Ectodermal cell (in vitro differentiated cells): ENCODE data around the gene RNF123.

ENCODE experiments used
- H3K27ac ChIP-seq: 2 replicates; pipeline ENCODE4 v1.7.0; 2013; ENCODE audit warnings: mild to moderate bottlenecking, low read depth, low read length; ENCODE audit not compliant: insufficient read depth, poor library complexity, severe bottlenecking
- H3K27me3 ChIP-seq: 2 replicates; pipeline ENCODE4 v1.7.0; 2013; ENCODE audit warnings: mild to moderate bottlenecking, low read length; ENCODE audit not compliant: insufficient read depth, control insufficient read depth, poor library complexity, severe bottlenecking
- H3K36me3 ChIP-seq: one replicate; pipeline ENCODE4 v1.7.0; 2013; ENCODE audit warnings: low read length; ENCODE audit not compliant: control insufficient read depth, insufficient read depth
- H3K4me1 ChIP-seq: one replicate; pipeline ENCODE4 v1.7.0; 2013; ENCODE audit warnings: low read length; ENCODE audit not compliant: control insufficient read depth, insufficient read depth
- H3K4me3 ChIP-seq: 2 replicates; pipeline ENCODE4 v1.7.0; 2013; ENCODE audit warnings: low read depth, low read length, control low read depth; ENCODE audit not compliant: insufficient read depth
- H3K9me3 ChIP-seq: 2 replicates; pipeline ENCODE4 v1.7.0; 2013; ENCODE audit warnings: mild to moderate bottlenecking, low read length, moderate library complexity; ENCODE audit not compliant: control insufficient read depth
- WGBS, 2 experiments: methylation state at CpG; one replicate each; pipeline ENCODE4 v1.1.7; 2013; ENCODE audit warnings: missing lambda C conversion rate in 2 of 2; 5-methylcytosine and 5-hydroxymethylcytosine counted together

Gene RNF123

DNA sequence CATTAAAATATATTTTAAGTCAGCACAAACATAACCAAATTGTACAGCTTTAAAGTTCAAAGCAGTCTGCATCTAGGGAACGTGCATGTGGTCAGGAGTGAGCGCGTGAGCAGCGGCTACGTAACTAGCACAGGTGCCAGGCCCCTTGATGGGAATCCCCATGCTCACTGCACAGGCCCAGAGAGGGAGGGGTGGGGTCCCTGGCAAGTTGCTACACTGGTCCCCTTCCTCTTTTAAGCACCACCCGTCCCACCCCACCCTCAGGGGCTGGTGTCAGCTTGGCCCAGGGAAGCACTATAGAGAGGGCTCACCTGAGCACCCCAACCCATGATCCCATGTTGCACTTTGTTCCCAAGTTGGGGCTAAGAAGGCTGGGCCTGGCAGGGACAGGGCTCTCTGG lies 35.2 kb downstream of the RNF123 start:
- Histone ChIP-seq H3K27ac (peak overlapping the region; percentile 87), H3K4me3 (peak overlapping the region; percentile 100), H3K9me3 (no peaks in the 10 kb centered on the region), H3K4me1 (peaks cover 6% of the 10 kb centered on the region), H3K36me3 (peaks cover 11% of the 10 kb centered on the region), H3K27me3 (no peaks in the 10 kb centered on the region)
- WGBS, 2 experiments: 60 to 62% methylated on average over 6 of the region's 6 CpGs

DNA sequence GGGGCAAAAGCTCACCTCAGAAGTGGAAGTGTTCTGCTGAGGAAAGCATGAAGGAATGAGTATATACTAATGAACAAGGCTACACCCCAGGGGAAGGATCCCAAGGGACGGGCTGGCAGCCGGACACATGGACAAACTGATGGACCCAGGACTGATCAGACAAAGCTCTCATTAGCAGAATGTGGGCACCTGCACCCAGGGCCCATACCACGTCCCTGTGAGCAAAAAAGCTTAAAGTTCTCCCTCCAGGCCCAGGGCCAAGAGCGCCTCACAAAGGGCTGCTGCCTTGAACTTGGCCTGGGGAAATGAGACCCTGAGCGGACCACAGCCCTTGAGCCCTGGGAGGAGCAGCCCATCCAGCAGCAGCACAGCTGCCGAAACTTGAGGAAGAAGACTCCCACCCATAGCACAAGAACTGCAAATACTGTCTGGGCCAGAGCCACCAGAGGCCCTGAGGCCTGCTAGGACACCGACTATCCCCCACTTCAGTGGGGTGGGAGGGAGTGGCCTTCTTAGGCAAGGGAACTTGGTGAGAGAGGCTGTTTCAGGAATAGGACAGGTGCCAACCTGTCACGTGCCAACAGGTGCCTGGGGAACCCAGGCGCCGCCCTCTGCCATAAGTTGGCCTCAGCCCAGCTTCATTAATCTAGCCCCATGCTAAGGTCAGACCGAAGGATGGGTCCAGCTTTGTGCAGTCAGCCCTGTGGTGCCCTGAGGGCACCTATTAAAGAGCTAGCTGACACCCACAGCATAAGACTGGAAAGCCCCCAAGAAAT lies 36.7 kb downstream of the RNF123 start:
- no peak overlapping the region for H3K4me3 ChIP-seq
- WGBS, 2 experiments: 94 to 95% methylated on average over 11 of the region's 11 CpGs

DNA sequence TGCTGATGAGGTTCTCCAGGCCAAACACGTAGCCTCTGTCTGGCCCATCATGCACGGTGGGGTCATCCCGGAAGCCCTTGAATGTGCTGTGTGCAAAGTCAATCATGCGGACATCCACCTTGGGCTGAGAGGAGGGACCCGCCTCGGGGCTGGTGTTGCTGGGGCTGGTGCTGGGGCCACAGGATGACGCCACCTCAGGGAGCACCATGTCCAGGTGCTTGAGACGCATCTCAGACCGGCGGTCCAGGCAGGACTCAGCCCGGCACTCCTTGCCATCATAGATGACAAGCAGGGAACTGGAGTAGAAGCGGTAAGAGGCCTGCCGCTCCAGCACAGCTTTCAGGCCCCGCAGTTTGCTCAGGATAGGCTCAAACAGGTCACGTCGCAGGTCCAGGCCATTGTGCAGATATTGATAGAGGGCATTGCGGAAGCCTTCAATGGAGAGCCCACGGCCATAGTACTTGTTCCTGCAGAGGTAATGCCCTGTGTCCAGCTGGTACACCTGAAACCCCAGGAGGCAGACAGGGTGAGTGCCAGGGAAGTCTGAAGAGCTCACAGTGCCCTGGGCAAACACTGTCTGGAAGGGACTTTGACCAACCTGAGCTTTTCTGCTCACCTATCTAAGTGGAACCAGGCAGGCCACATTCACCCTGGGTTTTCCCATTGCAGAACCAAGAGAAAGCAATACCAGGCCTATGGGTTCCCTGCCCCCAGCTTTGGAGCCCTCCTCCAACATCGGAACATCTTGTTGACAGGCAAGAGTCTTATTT lies 38.0 kb downstream of the RNF123 start:
- Histone ChIP-seq H3K36me3 (peaks cover 22% of the 10 kb centered on the region), H3K27me3 (no peaks in the 10 kb centered on the region), H3K9me3 (no peaks in the 10 kb centered on the region), H3K4me1 (peaks cover 6% of the 10 kb centered on the region), H3K4me3 (no peak overlapping the region), H3K27ac (no peak overlapping the region)
- WGBS, 2 experiments: 96 to 97% methylated on average over 19 of the region's 19 CpGs

More for the DNA sequence above, 36.7 kb downstream of the RNF123 start:
- Histone ChIP-seq H3K4me1 (peaks cover 6% of the 10 kb centered on the region), H3K27me3 (no peaks in the 10 kb centered on the region), H3K9me3 (no peaks in the 10 kb centered on the region), H3K36me3 (peaks cover 13% of the 10 kb centered on the region), H3K27ac (no peak overlapping the region)

DNA sequence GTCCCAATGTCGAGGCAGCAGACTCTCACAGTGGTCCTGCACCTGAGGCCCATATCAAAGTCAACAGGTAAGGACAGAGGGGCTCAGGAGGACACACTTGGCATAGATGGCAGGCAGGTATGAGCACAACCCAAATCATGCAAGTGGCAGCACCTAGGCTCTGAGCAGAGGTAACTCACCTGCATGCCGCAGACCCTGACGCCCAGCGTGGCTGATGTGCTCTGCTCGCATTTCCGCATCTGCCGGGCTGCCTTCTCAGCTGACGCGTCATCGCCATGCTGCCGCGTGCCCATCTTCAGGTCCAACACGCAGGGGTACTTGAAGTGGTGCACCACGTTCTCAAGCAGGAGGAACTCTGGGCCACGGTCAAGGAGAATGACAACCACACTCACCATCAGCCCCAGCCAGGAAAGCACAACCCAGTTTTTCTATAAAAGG lies 38.6 kb downstream of the RNF123 start:
- Histone ChIP-seq H3K4me3 (no peak overlapping the region), H3K4me1 (peaks cover 3% of the 10 kb centered on the region), H3K36me3 (peaks cover 23% of the 10 kb centered on the region), H3K9me3 (no peaks in the 10 kb centered on the region), H3K27ac (no peak overlapping the region), H3K27me3 (no peaks in the 10 kb centered on the region)
- 97% methylated on average over 15 of the region's 15 CpGs for WGBS, 2 experiments

DNA sequence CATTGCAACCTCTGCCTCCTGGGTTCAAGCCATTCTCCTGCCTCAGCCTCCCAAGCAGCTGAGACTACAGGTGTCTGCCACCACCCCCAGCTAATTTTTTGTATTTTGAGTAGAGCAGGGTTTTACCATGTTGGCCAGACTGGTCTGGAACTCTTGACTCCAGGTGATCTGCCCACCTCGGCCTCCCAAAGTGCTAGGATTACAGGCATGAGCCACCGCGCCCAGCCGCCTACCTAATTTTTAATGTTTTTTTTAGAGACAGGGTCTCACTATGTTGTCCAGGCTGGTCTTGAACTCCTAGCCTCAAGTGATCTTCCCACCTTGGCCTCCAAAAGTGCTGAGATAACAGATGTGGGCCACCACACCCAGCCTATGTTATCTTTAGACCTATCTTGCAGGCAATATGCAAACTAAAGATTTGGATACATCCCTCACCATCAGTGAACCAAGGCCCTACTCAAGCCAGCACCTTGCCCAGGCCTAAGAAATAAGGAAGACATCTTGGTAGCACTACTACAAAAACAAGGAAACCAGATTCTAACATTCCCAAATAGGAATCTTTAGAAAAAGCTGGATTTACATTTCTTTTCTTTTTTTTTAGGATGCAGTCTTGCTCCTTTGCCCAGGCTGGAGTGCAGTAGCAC lies 40.7 kb downstream of the RNF123 start:
- H3K4me1 ChIP-seq: no peaks in the 10 kb centered on the region
- H3K27me3 ChIP-seq: no peaks in the 10 kb centered on the region
- H3K36me3 ChIP-seq: peaks cover 27% of the 10 kb centered on the region
- no peaks in the 10 kb centered on the region for H3K9me3 ChIP-seq
- H3K4me3 ChIP-seq: no peak overlapping the region
- WGBS, 2 experiments: 93 to 94% methylated on average over 4 of the region's 4 CpGs
- no peak overlapping the region for H3K27ac ChIP-seq

GRCh38 chr3:49732597-49732996 lies 43.2 kb downstream of the RNF123 start:
- no peak overlapping the region for H3K27ac ChIP-seq
- H3K9me3 ChIP-seq: no peaks in the 10 kb centered on the region
- 94 to 95% methylated on average over 11 of the region's 11 CpGs for WGBS, 2 experiments
- H3K27me3 ChIP-seq: no peaks in the 10 kb centered on the region
- H3K4me1 ChIP-seq: no peaks in the 10 kb centered on the region
- no peak overlapping the region for H3K4me3 ChIP-seq
- peaks cover 30% of the 10 kb centered on the region for H3K36me3 ChIP-seq

DNA sequence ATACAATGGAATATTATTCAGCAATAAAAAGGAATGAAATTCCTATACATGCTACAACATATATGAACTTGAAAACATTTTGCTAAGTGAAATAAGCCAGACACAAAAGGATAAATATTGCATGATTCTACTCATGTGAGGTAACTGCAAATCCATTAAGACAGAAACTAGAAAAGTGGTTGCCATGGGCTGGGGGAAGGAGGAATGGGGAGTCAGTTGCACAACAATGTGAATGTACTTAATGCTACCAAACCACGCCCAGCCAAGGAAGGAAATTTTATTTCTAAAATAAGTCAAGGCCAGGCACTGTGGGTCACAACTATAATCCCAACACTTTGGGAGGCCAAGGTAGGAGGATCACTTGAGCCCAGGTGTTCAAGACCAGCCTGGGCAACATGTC lies 44.2 kb downstream of the RNF123 start:
- Histone ChIP-seq H3K27me3 (no peaks in the 10 kb centered on the region), H3K36me3 (peaks cover 33% of the 10 kb centered on the region), H3K4me3 (no peak overlapping the region), H3K27ac (no peak overlapping the region), H3K4me1 (no peaks in the 10 kb centered on the region), H3K9me3 (no peaks in the 10 kb centered on the region)
- WGBS, 2 experiments: 96 to 100% methylated on average over 1 of the region's 1 CpG

GRCh38 chr3:49734752-49735151 lies 45.4 kb downstream of the RNF123 start:
- Histone ChIP-seq H3K4me1 (no peaks in the 10 kb centered on the region), H3K9me3 (no peaks in the 10 kb centered on the region), H3K4me3 (no peak overlapping the region), H3K36me3 (peaks cover 35% of the 10 kb centered on the region), H3K27ac (no peak overlapping the region), H3K27me3 (no peaks in the 10 kb centered on the region)
- 96 to 99% methylated on average over 6 of the region's 6 CpGs for WGBS, 2 experiments

DNA sequence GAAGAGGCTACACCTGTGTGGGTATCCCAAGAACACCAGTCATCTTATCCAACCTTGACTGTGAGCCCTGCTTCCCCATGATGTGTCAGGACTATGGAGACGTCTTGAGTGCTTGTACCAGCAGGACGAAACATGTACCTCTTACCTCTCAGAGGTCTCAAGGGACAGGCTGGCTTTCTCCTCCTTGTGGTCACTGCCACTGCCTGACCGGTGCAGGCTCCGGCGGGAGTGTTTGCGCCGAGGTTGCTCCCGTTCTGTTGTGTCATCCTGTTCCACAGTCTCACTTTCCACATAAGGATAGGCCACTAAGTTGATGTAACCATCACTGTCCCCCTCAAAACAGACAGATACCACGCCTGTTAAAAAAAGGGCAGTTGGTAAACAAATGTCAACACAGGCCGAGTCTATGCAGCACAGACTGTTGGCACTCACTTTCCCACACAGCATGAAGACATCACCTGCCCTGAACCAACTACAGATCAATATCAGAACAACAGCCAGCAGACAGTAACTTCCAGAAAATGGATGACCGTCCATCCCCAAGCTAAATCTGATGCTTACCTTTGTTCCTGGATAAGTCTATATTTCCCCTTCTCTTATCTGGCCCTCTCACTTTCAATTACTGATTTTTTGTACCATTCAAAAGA lies 48.8 kb downstream of the RNF123 start:
- peaks cover 20% of the 10 kb centered on the region for H3K36me3 ChIP-seq
- no peaks in the 10 kb centered on the region for H3K27me3 ChIP-seq
- no peak overlapping the region for H3K4me3 ChIP-seq
- no peak overlapping the region for H3K27ac ChIP-seq
- H3K9me3 ChIP-seq: no peaks in the 10 kb centered on the region
- 95 to 96% methylated on average over 11 of the region's 11 CpGs for WGBS, 2 experiments
- H3K4me1 ChIP-seq: no peaks in the 10 kb centered on the region

DNA sequence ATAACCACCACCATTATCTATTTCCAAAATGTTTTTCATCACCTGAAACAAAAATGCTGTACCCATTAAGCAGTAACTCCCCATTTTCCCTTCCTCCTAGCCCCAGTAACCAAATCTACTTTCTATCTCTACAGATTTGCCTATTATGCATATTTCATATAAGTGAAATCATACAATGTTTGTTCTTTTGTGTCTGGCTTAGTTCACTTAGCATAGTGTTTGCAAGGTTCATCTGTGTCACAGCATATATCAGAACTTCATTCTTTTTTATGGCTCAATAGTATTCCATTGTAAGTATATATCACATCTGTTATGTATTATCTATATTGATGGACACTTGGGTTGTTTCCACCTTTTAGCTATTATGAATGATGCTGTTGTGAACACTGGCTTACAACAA lies 51.1 kb downstream of the RNF123 start:
- Histone ChIP-seq H3K27me3 (no peaks in the 10 kb centered on the region), H3K36me3 (peaks cover 19% of the 10 kb centered on the region), H3K4me3 (no peak overlapping the region), H3K9me3 (no peaks in the 10 kb centered on the region), H3K4me1 (no peaks in the 10 kb centered on the region), H3K27ac (no peak overlapping the region)
